HG03045 (cell line): ENCODE data around the gene C16orf95.
"Not testable (repeated sequence)": the region's sequence is repeated elsewhere in the genome, so short reads cannot be mapped to it uniquely, and the experiment has no call there.

Experiments used
- ATAC-seq: cut with Tn5 transposase; IDR thresholded peaks from one replicate; pipeline ENCODE4 v1.9.1; 2021; ENCODE audit warnings: mild to moderate bottlenecking, moderate library complexity; ENCODE audit not compliant: unreplicated experiment

Gene C16orf95

GRCh38 chr16:87347932-87348615 lies 30.9 kb upstream of the C16orf95 start:
- no peak for ATAC-seq

DNA sequence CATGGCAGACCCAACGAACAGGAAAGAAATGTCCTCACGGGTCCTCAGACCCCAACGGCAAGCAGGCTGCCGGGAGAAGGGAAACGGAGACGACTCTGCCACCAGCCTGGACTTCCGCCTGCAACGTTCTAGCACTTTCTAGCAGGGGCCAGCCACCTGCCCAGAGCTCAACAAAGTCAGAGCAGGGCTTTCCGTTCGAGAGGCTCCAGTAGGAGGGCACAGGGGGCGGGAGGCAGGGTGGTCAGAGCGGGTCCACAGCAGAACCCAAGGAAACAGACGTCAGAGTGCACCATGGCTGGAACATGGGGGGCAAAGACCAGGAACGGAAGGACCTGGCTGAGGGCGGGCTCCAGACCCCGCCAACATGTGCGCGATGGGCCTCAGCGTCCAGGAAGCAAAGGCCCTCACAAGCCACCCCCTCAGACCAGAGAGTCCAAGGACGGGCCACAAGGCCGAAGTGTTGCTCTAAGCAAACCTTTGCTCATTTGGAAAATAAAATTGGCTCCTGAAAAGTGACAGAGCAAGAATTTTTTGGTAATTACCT lies 29.4 kb upstream of the C16orf95 start:
- ATAC-seq = no peak

DNA sequence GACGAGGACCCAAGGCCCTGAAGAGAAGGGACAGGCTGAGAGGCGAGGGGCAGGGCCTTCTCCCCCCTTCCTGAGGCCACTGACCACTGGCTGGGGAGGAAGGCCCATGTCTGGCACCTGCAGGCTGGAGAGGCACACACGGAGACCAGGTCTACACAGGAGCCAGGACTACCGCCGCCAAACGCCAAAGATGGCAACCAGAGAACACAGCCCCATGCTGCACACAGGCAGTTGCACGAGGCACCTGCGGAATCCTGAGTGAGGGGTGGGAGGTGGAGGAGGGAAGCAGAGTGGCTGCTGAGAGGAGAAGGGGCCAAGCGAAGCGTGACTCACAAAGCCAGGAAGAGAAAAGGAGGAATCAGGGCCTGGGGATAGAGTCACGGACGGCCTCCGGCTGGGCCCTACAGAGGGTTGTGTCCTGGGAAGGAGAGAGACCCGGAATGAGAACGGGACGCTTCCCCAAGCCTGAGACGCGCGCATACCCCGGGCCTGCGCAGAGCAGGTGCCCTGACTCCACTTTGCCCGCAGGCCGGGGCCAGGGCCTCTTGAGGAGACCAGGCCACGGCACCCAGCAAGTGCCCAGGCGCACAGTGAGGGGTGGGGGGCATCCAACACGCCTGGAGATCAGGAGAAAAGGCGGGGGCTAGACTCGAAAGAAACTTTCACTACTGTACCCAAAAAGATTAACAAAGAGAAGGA lies 28.7 kb upstream of the C16orf95 start:
- ATAC-seq = no peak

DNA sequence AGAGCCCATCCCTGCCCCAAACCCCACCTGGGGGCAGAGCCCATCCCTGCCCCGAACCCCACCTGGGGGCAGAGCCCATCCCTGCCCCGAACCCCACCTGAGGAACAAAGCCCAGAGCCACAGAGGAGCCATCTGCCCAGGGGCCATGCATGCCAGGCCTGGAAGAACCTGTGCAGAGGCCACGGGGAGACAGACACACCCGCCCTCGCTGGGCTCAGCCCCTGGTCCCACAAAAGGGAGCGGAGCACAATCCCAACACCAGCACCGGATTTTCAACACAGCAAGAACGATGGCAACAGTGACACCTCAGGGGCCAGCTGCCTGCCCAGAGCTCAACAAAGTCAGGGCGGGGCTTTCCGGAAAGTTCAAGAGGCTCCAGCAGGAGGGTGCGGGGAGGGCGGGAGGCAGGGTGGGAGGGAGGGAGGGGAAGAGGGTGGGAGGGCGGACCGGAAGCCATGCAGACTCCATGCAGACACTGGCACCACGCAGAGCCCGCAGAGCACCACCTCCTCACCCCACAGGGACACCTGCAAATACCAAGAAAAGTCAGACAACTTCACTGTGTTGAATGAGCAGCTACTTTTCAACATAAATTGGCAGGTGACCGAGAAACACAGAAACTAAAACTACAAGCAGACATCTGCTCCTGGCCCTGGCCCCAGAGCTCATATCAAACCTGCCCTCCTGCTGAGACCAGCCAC lies 27.9 kb upstream of the C16orf95 start:
- ATAC-seq = no peak

DNA sequence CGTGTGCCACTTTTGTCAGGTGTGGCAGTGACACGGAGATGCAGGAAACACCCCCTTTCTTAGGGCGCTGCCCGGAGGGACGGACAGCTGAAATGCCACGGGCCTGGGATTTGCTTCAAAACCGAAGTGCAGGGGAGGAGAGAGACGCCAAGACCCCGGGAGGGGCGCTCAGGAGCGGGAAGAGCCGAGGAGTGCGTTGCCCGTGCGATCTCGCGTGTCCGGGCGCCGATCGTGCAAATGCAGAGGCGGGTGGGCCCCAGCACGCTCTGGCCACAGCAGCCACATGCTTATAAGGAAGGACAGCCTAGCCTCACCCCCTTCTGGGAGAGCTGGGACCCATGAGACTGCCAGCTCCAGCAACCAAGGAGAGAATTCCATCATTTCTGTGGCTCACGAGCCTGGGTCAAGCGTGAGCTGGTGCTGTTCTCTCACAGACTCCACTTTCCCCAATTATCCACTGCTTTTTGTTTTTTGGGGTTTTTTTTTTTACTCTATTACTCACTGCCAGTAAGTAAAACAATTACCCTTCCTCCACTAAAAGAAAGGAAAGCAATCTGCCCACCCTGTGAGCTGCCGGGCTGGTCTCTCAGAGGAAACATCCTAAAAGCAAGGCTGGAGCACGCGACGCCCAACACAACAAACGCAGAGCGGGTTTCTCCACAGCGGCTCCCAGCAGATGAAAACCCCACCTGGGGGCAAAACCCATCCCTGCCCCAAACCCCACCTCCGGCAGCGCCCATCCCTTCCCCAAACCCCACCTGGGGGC lies 27.2 kb upstream of the C16orf95 start:
- no peak for ATAC-seq

GRCh38 chr16:87343753-87344050 lies 26.5 kb upstream of the C16orf95 start:
- no peak for ATAC-seq

DNA sequence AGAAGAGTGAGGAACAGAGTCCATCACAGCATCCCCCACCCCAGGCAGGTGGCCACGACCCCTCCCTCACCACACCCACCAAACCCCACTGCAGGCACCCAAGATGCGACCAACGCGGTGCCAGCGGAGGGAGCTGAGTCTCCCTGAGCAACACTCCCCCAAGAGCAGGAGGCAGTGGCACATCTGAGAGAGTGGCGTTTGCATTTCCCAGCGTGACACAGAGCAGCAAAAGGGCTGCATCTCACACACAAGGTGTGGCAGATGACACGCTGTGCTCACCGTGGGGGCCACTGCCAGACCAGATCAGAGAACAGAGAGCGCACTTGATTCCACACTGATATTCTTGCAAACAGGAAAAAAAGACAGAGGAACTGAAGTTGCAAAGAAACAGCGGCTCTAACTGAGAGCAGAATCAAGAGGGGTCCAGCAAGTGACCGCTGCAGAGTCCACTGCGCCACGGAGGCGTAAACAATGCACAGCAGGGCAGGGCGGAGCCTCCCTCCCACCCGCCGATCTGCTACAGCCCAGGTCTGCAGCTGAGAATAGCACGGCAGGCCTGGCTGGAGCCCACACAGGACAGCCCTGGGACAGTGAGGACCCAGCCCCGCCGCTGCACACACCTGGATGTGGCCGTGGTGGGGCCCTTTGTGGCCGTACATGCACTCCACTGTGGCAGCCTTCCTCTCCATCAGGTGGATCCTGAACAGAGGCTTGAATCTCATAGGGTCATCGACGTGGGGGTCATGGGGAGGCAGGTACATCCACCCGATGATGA lies 26.0 kb upstream of the C16orf95 start:
- no peak for ATAC-seq

DNA sequence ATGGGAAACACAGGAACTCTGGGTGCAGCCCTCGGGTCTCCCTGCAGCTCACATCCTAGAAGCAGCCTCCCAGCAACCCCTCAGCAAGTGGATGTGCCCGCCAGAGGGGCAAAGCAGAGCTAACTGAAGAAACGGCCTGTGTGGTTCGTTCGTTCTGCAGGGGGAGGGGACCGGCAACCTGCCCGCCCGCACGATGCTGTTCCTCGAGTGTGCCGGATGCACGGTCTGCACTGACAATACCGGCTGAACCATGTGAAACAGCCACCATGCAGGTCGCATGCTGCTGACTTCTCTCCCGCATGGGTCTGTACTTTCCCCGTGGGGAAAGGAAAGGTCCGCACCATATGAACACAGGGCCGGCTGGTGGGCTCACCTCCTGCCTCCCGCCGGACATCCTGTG lies 25.3 kb upstream of the C16orf95 start:
- no peak for ATAC-seq

GRCh38 chr16:87340198-87340597 lies 23.0 kb upstream of the C16orf95 start:
- no peak for ATAC-seq

- ATAC-seq = not testable (repeated sequence)
These were observed 22.5 kb upstream of the C16orf95 start for GRCh38 chr16:87339724-87340105.

DNA sequence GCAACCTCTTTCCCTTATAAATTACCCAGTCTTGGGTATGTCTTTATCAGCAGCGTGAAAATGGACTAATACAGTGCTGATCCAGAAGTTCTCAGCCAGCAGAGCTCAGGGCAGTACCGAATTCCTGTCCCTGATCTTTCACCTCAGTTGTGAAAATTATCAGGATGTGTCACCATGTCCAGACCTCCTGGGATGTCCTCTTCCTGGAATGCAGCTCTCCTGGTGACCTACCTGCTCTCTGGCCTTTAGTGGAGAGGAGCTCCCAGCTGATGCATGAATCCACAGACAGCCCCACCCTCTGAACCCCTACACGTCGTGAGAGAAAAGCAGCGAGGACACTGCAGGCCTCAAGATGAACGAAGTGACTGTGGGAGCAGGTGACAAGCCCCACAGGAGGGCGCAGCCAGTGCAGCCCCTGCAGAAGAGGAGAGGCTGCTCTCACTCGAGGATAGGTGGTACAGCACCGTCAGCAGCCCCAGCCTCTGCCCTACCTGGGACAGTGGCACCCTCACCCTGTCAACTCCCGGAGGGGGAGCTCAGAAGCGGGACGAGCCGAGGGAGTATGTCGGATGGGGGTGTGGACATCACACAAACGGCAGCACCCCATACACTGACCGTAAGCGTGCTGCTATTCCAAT lies 22.0 kb upstream of the C16orf95 start:
- no peak for ATAC-seq

DNA sequence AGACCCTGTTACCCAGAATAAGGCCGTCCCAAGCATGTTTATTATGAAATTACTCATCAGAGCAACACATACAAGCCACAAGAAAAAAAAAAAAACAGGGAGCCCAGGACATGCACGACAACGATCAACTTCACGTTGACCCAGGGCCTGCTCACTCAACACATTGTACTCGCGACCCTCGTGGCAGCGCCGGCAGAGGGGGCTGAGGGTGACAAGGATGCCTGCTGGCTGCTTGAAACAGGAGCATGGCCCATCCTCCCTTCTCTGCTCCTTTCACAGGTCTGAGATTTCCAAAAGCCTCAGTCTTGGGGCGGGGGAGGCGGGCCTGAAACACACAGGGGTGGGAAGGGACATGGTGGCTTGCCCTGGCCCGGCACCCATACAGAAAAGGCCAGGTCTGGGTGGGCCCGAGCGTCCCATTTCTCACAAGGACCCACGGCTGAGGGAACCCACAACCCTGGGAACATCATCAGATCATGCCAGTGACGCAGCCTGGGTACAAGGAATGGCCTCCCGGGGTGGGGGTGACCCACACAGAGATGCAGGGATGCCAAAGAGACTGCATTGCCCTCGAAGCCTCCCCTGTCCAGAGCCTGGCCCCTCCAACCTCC lies 21.1 kb upstream of the C16orf95 start:
- ATAC-seq = no peak

- ATAC-seq = no peak
These were observed 20.1 kb upstream of the C16orf95 start for GRCh38 chr16:87337262-87337771.

GRCh38 chr16:87336434-87337240 lies 19.4 kb upstream of the C16orf95 start:
- no peak for ATAC-seq

GRCh38 chr16:87335625-87336433 lies 18.6 kb upstream of the C16orf95 start:
- no peak for ATAC-seq

GRCh38 chr16:87334651-87335624 lies 17.7 kb upstream of the C16orf95 start:
- no peak for ATAC-seq
